HepG2 (cell line): Measurements from ENCODE around the gene BAHCC1. TPM values are rescaled to one million over a fixed set of nuclear protein-coding genes. Genes with fewer than 3 reads are reported as not detected.
"Not testable (repeated sequence)": the region's sequence is repeated elsewhere in the genome, so short reads cannot be mapped to it uniquely, and the experiment has no call there.

ENCODE experiments used
- ATAC-seq: fragments of 200-7000 bp; cut with Tn5 transposase; 3 replicates; pipeline ENCODE4 v1.9.1; 2020; ENCODE audit warnings: mild to moderate bottlenecking, moderate library complexity
- BruUV-seq: library from RNA; stranded (reverse); fragments of 400-500 nt; replicated peaks from 2 replicates; lab custom pipeline; 2021; lab: Mats Ljungman, UMichigan
- CTCF ChIA-PET: fragments of 300-600 bp; formaldehyde crosslinking; extraction: SDS; loops from one replicate; lab custom pipeline; 2021; ENCODE audit warnings: low total read pairs, inconsistent platforms, low intra/inter-chr PET ratio; lab: Yijun Ruan, JAX
- POLR2A ChIA-PET: fragments of 350-600 bp; sonication (Branson Sonifier 250); formaldehyde crosslinking; loops from one replicate; lab custom pipeline; 2020; ENCODE audit warnings: antibody characterized with exemption, inconsistent platforms; lab: Yijun Ruan, JAX
- DNase-seq: peaks from one replicate; pipeline ENCODE4 v3.0.0-alpha.2; 2015; ENCODE audit warnings: low spot score
- FAIRE-seq: peaks from 3 replicates; lab custom pipeline; 2011; peaks lifted over from hg19 to GRCh38; lab: Jason Lieb, UNC
- H2AFZ ChIP-seq: one replicate; pipeline ENCODE4 v1.6.1; 2011; ENCODE audit warnings: low read length, inconsistent platforms
- H3K27ac ChIP-seq: fragments of 300-600 bp; 3 replicates; pipeline ENCODE4 v1.8.0; 2011; ENCODE audit warnings: mixed run types, mild to moderate bottlenecking, mixed read lengths, low read length, inconsistent platforms; ENCODE audit not compliant: insufficient read depth; ENCODE audit errors: extremely low read length
- H3K27me3 ChIP-seq, 2 experiments: fragments of 200-600 bp in 1 of 2; 2 replicates in 1 of 2; 3 replicates in 1 of 2; pipeline versions ENCODE4 v1.6.0 to v1.8.0; 2011; ENCODE audit warnings: low read length in 2 of 2, mild to moderate bottlenecking in 2 of 2, moderate library complexity in 2 of 2, inconsistent platforms in 1 of 2; ENCODE audit not compliant: insufficient read depth in 2 of 2, control insufficient read depth in 1 of 2
- H3K36me3 ChIP-seq, 2 experiments: fragments of 200-600 bp in 1 of 2; replicated peaks in 1 of 2; 2 replicates in 1 of 2; 3 replicates in 1 of 2; pipeline versions ENCODE4 v1.5.1 to v1.8.0; 2011; ENCODE audit warnings: low read length in 2 of 2, inconsistent platforms in 1 of 2; ENCODE audit not compliant: insufficient read depth in 2 of 2, control insufficient read depth in 1 of 2
- H3K4me1 ChIP-seq: 2 replicates; pipeline ENCODE4 v1.5.1; 2012; ENCODE audit warnings: low read length, inconsistent platforms; ENCODE audit not compliant: insufficient read depth
- H3K4me2 ChIP-seq: 2 replicates; pipeline ENCODE4 v1.6.0; 2011; ENCODE audit warnings: low read depth, low read length, inconsistent platforms
- H3K4me3 ChIP-seq, 3 experiments: fragments of 200-600 bp in 1 of 3; sonication (generic), shearing (Covaris generic) in 1 of 3; replicated peaks in 1 of 3; 2 replicates each; pipeline ENCODE4 v1.5.1; 2011 to 2016; ENCODE audit warnings: low read length in 3 of 3, inconsistent platforms in 2 of 3, low read depth in 2 of 3, mild to moderate bottlenecking in 2 of 3, control low read depth in 1 of 3, mixed read lengths in 1 of 3; ENCODE audit not compliant: insufficient read depth in 1 of 3
- H3K79me2 ChIP-seq: one replicate; pipeline ENCODE4 v1.6.1; 2011; ENCODE audit warnings: low read length, inconsistent platforms; ENCODE audit not compliant: insufficient read depth
- H3K9ac ChIP-seq: 2 replicates; pipeline ENCODE4 v1.6.0; 2011; ENCODE audit warnings: mild to moderate bottlenecking, low read depth, low read length, inconsistent platforms; ENCODE audit not compliant: insufficient read depth
- H3K9me3 ChIP-seq: 2 replicates; pipeline ENCODE4 v1.5.1; 2012; ENCODE audit warnings: mild to moderate bottlenecking, low read length
- H4K20me1 ChIP-seq: 2 replicates; pipeline ENCODE4 v1.6.0; 2011; ENCODE audit warnings: inconsistent platforms, mild to moderate bottlenecking, low read length, moderate library complexity; ENCODE audit not compliant: insufficient read depth
- ATF7 ChIP-seq, 2 experiments: fragments of 450-650 bp in 1 of 2; sonication (generic) in 1 of 2; formaldehyde crosslinking in 1 of 2; IDR thresholded peaks; 2 replicates each; pipeline versions ENCODE4 v1.4.0 to v1.6.1; 2016 to 2020; ENCODE audit warnings: antibody characterized with exemption in 1 of 2, mild to moderate bottlenecking in 1 of 2, missing genetic modification reagents in 1 of 2
- CREB1 ChIP-seq, 2 experiments: fragments of 450-650 bp in 1 of 2; IDR thresholded peaks; 2 replicates each; pipeline ENCODE4 v1.6.1; 2016 to 2017; ENCODE audit warnings: control low read depth in 1 of 2, mild to moderate bottlenecking in 1 of 2, missing compliant biosample characterization in 1 of 2, missing genetic modification characterization in 1 of 2
- WGBS: methylation state at CpG from one replicate; pipeline ENCODE4 v1.1.6; 2017; ENCODE audit warnings: low lambda C conversion rate; 5-methylcytosine and 5-hydroxymethylcytosine counted together
- in situ Hi-C: cut with HindIII; loops from 2 replicates; pipeline ENCODE4 v1.10.0; 2017; ENCODE audit warnings: low pct_unique_long_range_greater_than_20kb; ENCODE audit not compliant: extremely low pct_ligation_motif_present
- intact Hi-C: fragments of 100-400 bp; cut with micrococcal nuclease; formaldehyde crosslinking; loops from one replicate; pipeline ENCODE4 v1.10.0; 2022; ENCODE audit not compliant: unreplicated experiment
- polyA plus RNA-seq, 8 experiments: library from polyadenylated mRNA; depleted of rRNA in 3 of 8; stranded (reverse) in 7 of 8; unstranded in 1 of 8; fragments of >200 nt; fragmentation: Illumina TruSeq in 4 of 8; extraction: Trizol in 4 of 8; gene quantifications; 2 replicates each; pipeline versions ENCODE4 v1.2.1 to v1.2.3, GENCODE V29; 2011 to 2016; ENCODE audit warnings: low read depth in 4 of 8, missing spikeins in 1 of 8, mixed read lengths in 1 of 8; ENCODE audit not compliant: insufficient read depth in 1 of 8
- total RNA-seq, 5 experiments: library from RNA; depleted of rRNA; stranded (reverse); fragments of >200 nt; fragmentation: Illumina TruSeq; extraction: Trizol; gene quantifications; 2 replicates each; pipeline ENCODE4 v1.2.3, GENCODE V29; 2016; ENCODE audit warnings: low read depth in 1 of 5

The BAHCC1 gene
- total and polyA plus RNA-seq, 2 of the 13 experiments (the other 11 are each of a cell fraction or from before 2014, with no cell fraction given) = 1.4 to 1.7 TPM

- intact Hi-C loops, POLR2A ChIA-PET: not testable (repeated sequence)
- peak; percentile 92 for FAIRE-seq
Observed at GRCh38 chr17:81425041-81425440, 29.8 kb downstream of the BAHCC1 start.

GRCh38 chr17:81425716-81426392 is 30.6 kb downstream of the BAHCC1 start:
- POLR2A ChIA-PET; BruUV-seq; H3K9ac ChIP-seq; intact Hi-C loops; FAIRE-seq; H3K79me2 ChIP-seq; H3K4me3 ChIP-seq; CTCF ChIA-PET; H3K4me2 ChIP-seq; H4K20me1 ChIP-seq; H2AFZ ChIP-seq; in situ Hi-C loops; DNase-seq; H3K27me3 ChIP-seq; ATAC-seq; H3K27ac ChIP-seq; H3K36me3 ChIP-seq; TF ChIP-seq ATF7, CREB1 (CRISPR knock-in tag; IDR thresholded peaks at IDR 0.05): not testable (repeated sequence)
- 59% methylated on average over 4 of the region's 4 CpGs for WGBS
- TF ChIP-seq ATF7 (IDR thresholded peaks at IDR 0.05) (peak; percentile 91), CREB1 (IDR thresholded peaks at IDR 0.05) (peak; percentile 84)
- Histone ChIP-seq H3K9me3 (peaks cover 18% of the 10 kb centered on the region), H3K4me1 (peaks cover 24% of the 10 kb centered on the region)

More at GRCh38 chr17:81425041-81425440, 29.8 kb downstream of the BAHCC1 start:
- H3K79me2 ChIP-seq, H2AFZ ChIP-seq, in situ Hi-C loops, CTCF ChIA-PET, H4K20me1 ChIP-seq, DNase-seq, H3K36me3 ChIP-seq, H3K4me2 ChIP-seq, H3K27ac ChIP-seq, H3K27me3 ChIP-seq, ATAC-seq, H3K4me3 ChIP-seq, BruUV-seq, H3K9ac ChIP-seq: not testable (repeated sequence)
- peaks cover 27% of the 10 kb centered on the region for H3K4me1 ChIP-seq
- peaks cover 18% of the 10 kb centered on the region for H3K9me3 ChIP-seq
